NCI-H2107 treated with DMSO at 0.1 percent for 48 hours (cell line): ENCODE measurements around the gene PRIM2.
"Not testable (repeated sequence)": the region's sequence is repeated elsewhere in the genome, so short reads cannot be mapped to it uniquely, and the experiment has no call there.

ENCODE experiments used
- DNase-seq: peaks from one replicate; lab custom pipeline; 2025; ENCODE audit not compliant: unreplicated experiment; lab: John Stamatoyannopoulos, UW

PRIM2 gene

DNA sequence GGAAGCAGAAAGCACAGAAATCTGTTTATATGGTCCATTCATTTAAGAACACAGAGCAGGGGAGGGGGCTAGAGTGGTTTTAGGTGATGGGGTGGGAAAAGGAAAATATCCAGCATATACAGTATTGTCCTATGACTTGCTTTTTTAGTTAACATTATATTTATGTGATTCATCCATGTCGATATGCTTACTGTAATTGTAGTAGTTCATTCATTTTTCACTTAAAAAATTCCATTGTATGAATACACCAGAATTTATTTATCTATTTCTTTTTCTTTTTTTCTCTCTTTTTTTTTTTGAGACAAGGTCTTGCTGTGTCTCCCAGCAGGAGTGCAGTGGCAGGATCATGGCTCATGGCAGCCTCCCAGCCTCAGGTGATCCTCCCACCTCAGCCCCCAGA lies 9.6 kb upstream of the PRIM2 start:
- no peak for DNase-seq

DNA sequence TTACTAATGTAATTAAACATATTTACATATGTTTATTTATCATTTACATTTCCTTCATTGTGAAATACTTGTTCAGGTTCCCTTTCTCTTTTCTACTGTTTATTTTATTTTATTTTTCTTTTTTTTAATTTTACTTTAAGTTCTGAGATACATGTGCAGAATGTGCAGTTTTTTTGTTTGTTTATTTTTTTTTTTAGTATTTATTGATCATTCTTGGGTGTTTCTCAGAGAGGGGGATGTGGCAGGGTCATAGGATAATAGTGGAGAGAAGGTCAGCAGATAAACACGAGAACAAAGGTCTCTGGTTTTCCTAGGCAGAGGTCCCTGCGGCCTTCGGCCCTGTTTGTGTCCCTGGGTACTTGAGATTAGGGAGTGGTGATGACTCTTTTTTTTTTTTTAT lies 8.7 kb upstream of the PRIM2 start:
- not testable (repeated sequence) for DNase-seq

DNA sequence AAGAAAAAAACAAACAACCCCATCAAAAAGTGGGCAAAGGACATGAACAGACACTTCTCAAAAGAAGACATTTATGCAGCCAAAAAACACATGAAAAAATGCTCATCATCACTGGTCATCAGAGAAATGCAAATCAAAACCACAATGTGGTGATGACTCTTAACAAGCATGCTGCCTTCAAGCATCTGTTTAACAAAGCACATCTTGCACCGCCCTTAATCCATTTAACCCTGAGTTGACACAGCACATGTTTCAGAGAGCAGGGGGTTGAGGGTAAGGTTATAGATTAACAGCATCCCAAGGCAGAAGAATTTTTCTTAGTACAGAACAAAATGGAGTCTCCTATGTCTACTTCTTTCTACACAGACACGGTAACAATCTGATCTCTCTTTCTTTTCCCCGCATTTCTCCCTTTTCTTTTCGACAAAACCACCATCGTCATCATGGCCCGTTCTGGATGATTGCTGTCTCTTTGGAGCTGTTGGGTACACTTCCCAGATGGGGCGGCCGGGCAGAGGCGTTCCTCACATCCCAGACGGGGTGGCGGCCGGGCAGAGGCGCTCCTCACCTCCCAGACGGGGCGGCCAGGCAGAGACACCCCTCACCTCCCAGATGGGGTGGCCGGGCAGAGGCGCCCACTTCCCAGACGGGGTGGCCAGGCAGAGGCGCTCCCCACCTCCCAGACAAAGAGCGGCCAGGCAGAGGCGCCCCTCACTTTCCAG lies 7.2 kb upstream of the PRIM2 start:
- DNase-seq, result not testable (repeated sequence)

DNA sequence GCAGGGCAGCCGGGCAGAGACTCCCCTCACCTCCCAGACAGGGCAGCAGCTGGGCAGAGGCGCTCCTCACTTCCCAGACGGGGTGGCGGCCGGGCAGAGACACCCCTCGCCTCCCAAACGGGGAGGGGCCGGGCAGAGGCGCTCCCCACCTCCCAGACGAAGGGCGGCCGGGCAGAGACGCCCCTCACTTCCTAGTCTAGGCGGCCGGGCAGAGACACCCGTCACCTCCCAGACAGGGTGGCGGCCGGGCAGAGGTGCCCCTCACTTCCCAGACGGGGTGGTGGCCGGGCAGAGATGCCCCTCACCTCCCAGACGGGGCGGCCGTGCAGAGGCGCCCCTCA lies 6.6 kb upstream of the PRIM2 start:
- no peak for DNase-seq

DNA sequence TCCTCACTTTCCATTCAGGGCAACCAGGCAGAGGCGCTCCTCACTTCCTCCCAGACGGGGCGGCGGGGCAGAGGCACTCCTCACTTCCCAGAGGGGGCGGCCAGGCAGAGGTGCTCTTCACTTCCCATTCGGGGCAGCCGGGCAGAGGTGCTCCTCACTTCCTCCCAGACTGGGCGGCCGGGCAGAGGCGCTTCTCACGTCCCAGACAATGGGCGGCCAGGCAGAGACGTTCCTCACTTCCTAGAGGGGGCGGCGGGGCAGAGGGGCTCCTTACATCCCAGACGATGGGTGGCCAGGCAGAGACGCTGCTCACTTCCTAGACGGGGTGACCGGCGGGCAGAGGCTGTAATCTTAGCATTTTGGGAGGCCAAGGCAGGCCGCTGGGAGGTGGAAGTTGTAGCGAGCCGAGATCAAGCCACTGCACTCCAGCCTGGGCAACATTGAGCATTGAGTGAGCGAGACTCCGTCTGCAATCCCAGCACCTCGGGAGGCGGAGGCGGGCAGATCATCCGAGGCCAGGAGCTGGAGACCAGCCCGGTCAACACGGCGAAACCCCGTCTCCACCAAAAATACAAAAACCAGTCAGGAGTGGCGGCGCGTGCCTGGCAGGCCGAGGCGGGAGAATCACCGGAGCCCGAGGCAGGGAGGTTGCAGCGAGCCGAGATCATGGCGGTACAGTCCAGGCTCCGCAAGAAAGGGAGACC lies 6.0 kb upstream of the PRIM2 start:
- DNase-seq, result not testable (repeated sequence)

DNA sequence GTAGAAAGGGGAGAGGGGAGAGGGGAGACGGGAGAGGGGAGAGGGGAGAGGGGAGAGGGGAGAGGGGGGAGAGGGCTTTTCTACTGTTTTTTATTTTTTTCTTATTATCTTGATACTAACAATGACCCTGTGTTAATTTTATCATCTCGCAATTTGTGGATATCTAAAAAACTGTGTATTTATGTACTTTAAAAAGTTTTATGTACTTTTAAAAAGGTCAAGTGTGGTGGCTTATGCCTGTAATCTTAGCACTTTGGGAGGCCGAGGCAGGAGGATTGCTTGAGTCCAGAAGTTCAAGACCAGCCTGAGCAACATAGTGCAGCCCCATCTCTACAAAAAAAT lies 5.5 kb upstream of the PRIM2 start:
- DNase-seq, result no peak

DNA sequence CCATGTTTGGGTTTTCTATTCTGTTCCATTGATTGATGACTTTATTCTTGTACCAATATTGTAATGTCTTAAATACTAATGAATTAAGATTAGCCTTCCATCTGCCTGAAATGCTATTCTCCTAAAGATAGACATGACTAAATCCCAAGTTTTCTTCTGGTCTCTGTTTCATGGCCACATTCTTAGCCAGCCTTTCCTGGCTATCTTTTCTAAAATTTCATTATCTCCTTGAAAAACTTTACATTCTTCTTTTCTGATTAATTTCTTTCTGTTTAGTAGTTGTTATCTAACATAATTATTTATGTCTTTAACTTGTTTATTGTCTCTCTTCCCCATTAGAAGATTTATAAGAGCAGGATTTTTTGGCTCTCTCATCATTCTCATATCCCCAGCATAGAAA lies 4.4 kb upstream of the PRIM2 start:
- no peak for DNase-seq

DNA sequence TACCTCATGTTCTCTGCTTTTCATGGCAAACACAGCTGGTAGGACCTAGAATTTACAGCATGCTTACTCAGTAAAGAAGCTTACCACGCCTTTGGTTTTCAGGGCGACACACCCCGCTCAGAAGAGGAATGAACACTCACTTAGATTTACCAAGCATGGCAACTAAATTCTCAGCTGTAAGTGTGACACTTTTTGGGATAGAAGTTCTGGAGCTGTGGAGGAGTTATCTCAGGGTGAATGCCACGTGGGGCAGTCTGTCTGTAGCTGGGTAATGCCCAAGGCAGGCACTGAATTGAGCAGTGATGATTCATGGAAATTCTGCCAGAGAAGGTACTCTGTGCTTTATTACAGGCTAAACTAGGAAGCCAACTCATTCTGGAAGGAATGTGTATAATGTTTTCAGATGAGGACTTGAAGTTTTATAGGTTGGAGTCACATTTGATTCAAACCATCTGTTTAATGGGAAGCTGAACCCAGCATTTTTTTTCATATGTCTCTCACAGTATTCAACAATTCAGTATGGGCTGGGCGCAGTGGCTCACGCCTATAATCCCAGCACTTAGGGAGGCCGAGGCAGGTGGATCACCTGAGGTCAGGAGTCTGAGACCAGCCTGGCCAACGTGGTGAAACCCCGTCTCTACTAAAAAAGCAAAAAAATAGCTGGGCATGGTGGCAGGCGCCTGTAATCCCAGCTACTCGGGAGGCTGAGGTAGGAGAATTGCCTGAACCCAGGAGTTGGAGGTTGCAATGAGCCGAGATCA lies 3.5 kb upstream of the PRIM2 start:
- no peak for DNase-seq

DNA sequence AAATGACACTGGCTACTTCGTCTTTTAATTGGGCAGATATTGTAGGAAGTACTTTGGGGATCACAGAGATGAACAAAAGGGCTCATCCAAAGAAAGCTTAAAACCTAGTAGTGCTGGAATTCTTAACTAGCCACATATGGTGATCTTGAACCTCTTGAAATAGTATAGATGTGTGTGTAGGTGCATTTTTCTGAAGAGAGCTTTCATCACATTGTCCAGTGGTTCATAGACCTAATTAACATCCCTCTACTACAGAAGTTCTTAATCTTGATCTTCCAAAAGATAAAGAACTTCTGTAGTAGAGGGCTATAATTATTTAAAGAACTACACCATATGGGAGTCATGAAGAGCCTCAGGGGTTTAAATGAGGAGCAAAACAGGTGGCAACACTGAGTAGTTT lies 2.3 kb upstream of the PRIM2 start:
- DNase-seq, result no peak

DNA sequence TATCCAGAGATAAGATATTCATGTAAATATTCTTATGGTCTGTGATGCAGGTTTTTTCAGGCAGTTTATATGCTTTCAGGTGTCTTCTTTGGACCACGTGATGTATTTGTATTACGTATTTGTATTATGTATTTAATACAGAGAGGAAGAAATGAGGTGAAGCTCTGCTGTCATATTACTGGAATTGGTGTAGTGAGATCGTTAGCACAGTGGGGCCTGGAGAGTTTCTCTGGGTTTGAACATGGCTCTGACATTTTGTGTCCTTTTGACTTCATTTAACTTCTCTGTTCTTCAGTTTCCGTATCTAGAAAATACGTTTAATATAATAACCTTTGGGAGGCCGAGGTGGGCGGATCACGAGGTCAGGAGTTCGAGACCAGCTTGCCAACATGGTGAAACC lies 1.6 kb upstream of the PRIM2 start:
- DNase-seq, result no peak

DNA sequence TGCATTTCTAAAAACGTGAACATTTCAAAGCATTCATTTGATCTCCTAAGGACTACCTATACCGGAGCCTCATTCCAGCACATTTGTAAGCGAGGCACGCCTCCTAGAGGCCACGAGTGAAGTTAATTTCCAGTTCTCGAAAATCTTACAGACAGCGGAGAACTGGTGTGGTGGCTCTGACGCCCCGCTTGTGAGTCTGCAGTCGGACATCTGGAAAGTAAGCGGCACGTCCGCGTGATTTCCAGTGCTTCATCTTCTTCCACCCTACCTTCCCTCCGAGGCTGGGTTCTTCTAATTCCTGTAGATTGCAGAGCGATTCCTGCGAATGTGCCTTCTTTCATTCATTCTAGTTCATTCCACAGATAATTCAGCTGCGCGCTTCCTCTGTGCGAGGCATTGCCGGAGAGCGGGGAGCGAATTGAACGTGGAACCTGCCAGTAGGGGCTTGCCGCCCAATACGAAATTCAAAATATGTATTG lies 810 bp upstream of the PRIM2 start:
- DNase-seq, result peak; percentile 59

DNA sequence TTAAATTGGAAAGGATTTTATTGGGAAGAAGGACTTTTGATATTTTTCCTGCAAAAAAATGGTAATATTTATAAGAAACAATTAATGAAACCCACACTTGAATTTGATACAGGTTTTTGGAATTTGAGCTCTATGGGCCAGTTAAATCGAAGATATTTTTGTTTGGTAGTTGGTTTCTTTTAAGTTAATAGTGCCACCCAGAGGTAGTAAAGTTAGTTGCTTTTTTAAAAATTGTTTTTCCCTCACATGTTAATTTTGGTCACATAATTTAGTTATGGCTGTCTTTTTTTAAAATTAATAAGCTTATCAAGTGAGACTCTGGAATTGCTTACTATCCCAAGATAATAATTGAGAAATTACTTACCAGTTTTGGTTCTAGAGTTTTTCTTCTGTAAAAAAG lies 7.1 kb downstream of the PRIM2 start:
- DNase-seq, result no peak

DNA sequence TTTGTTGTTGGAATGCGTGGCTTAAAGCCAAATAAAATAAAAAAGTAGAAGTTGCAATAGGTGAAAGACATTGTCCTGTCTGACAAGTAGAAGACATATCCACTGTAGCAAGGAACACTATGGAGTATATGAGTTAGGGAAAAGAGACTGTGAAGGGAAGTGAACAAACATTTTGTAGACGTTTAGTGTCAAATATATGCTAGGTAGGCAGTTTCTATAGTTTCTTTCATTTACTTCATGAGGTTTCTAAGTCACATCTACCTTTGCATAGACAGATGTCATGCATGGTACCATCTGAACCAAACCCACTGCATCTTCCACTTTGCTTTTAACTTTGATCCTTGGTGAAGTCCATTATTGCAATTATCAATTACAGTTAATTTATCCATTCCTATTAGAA lies 9.9 kb downstream of the PRIM2 start:
- no peak for DNase-seq

DNA sequence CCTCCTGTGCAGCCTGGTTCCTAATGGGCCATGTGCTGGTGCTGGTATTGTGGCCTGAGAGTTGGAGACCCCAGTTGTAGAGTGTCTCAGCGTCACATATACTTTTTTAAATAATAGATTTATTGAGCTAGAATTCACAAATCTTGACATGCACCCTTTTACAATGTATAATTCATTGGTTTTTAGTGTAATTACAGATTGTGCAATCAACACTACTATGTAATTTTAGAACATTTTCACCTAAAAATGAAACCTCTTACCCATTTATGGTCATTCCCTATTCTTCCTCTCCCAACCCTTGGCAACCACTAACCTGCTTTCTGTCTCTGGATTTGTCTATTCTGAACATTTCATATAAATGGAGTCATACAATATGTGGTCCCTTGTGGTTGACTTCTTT lies 10.6 kb downstream of the PRIM2 start:
- no peak for DNase-seq

DNA sequence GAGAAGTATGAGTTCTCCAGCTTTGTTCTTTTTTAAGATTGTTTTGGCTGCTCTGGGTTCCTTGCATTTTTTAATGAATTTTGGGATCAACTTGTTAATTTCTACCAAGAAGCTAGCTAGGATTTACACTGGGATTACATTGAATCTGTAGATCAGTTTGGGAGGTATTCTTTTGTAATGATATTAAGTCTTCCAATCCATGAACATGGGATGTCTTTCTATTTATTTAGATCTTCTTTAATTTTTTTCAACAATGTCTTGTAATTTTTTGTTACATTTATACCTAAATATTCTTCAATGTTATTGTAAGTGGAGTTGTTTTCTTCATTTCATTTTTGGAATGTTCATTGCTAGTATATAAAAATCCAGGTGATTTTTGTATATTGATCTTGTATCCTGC lies 12.5 kb downstream of the PRIM2 start:
- DNase-seq, result no peak

DNA sequence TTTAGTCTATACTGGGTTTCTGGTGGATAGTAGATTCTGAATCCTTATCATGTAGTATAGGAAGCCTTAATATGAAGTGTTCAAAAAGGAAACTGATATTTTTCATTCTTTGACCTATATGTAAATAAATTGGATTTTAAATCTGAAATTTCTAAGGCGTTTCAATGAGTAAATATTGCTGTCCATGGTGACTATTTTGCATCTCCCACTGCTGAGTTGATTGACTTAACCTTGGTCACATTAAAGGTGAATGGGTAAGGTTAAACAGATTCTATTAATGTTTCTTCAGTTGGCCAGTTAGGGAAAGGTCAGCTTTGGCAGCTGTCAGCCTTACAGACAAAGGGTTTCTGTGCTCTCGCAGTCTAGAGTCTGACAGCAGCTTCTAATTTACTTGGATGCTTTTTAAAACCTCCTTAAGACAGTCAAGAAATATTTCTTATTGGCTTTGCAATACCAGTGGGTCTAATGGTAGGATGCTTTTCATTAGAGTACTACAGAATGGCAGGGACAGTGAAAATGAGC lies 24.8 kb downstream of the PRIM2 start:
- no peak for DNase-seq

DNA sequence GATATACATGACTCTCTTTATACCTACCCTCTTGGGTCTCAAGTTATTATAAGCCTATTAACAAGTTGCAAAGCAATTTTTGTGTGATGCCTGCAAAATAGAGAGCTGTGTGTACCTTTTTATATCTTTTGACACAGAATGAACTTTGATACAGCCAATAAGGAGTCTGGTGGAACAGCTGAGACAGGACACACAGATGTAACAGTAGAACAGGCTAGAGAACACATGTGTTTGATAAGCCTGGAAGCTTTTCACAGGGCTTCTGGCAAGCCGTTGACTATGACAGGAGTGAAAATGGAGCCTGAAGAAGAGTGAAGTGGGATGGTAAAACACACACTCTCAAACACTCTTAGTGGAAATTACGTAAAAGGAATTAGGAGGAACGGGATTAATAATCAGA lies 25.9 kb downstream of the PRIM2 start:
- DNase-seq, result not testable (repeated sequence)

DNA sequence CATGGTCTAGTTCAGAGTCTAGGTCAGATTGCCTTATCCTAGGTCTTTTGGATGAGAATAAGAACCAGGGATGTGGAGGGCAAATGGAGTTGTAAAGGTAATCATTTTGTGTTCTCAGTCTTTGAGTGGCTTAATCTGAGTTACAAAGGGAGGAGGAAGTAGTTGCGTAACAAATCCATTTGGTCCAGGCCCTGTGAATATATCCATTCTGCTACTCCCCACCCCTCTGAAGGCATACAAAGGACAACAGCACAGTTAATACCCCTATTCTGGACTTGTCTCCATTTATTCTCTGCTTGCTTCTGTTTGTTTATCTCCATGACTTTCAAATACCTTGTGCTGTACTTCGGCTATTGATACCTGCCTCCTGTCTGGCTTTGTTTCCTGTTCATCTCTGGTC lies 29.3 kb downstream of the PRIM2 start:
- not testable (repeated sequence) for DNase-seq

DNA sequence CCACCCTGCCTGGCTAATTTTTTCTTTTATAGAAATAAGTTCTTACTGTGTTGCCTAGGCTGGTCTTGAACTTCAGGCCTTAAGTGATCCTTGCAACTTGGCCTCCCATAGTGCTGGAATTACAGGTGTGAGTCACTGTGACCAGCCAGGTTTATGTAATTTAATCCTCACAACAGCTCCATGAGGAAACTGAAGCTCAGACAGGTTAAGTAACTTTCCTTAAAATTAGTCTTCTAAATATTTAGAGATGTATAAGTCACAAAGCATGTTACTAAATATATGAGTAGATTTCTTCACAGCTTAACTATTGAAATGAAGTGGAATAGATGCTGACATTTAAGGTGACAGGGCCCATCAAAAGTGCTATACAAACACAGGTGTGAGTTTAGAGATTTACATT lies 30.2 kb downstream of the PRIM2 start:
- not testable (repeated sequence) for DNase-seq

DNA sequence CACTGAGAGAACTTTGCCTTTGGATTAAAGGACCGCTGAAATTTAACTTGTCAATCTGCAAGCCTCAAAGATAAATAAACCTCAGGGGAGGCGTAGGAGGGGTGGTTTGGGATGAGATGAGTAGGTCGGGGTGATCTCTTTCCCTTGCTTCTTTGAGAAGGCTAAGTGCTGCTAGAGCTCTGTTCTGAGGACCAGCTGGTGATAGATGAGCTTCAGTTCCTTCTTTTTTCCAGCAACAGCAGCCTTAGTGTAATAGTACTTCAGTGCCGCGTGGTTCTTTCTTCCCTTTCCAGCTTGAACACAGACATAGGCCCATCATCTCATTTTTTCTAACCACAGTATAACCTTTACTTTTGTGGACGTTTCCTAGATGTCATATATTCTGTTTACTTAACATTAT lies 33.0 kb downstream of the PRIM2 start:
- not testable (repeated sequence) for DNase-seq

DNA sequence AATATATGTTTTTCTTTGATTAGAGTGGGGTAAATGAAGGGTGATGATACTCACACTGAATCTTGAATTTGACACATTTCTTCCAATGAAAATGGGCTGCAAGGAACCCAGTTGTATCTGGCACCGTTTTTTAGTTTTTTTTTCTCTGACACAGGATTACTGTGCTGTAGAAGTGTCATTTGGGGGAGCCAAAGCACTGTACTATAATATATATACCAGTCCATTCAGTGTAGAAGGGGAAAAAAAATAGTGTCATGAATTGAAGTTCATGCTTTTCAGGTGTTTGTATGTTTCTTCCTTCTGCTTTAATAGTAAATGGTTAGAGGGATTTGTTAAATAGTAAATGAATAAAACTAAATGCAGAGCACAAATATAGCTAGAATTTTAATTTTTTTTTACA lies 35.2 kb downstream of the PRIM2 start:
- not testable (repeated sequence) for DNase-seq

DNA sequence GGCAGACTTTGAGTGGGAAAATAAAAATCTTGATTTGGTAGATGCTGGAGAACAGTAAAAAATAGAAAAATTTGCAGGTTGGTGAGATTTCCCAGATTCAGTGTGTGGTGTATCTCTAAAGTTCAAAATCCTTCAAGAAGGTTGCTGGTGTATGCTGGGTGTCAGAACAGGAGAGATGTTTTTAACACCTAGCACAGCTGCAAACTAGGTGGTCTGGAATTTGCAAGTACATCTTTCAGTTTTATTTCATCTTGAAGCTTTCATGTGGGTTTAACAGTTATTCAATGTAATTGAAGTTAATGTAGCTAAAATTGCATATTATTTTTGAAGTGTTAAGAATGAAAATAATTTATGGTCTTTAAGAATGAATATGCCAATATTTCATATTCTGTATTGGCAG lies 40.9 kb downstream of the PRIM2 start:
- DNase-seq, result not testable (repeated sequence)
